Ishikawa (cell line): ENCODE results near the gene FLG.

Source experiments
- CEBPB ChIP-seq: IDR thresholded peaks from 2 replicates; pipeline ENCODE4 v1.6.1; 2012
- CREB1 ChIP-seq: IDR thresholded peaks from 2 replicates; pipeline ENCODE4 v1.6.1; 2012; ENCODE audit warnings: low read depth
- EGR1 ChIP-seq: IDR thresholded peaks from 2 replicates; pipeline ENCODE4 v1.6.1; 2012
- EP300 ChIP-seq: IDR thresholded peaks from 2 replicates; pipeline ENCODE4 v1.6.1; 2012; ENCODE audit warnings: borderline replicate concordance
- FOXM1 ChIP-seq: IDR thresholded peaks from 2 replicates; pipeline ENCODE4 v1.6.1; 2012; ENCODE audit warnings: low read depth, borderline replicate concordance
- MAX ChIP-seq: IDR thresholded peaks from 2 replicates; pipeline ENCODE4 v1.6.1; 2012
- NFIC ChIP-seq: IDR thresholded peaks from 2 replicates; pipeline ENCODE4 v1.6.1; 2012
- RAD21 ChIP-seq: IDR thresholded peaks from 2 replicates; pipeline ENCODE4 v1.6.1; 2012; ENCODE audit warnings: low read depth
- REST ChIP-seq: IDR thresholded peaks from 2 replicates; pipeline ENCODE4 v1.6.1; 2012; ENCODE audit warnings: low read depth, mild to moderate bottlenecking
- TAF1 ChIP-seq: IDR thresholded peaks from 2 replicates; pipeline ENCODE4 v1.6.1; 2012; ENCODE audit warnings: low read depth, mild to moderate bottlenecking
- TCF12 ChIP-seq: IDR thresholded peaks from 2 replicates; pipeline ENCODE4 v1.6.1; 2012; ENCODE audit warnings: low read depth
- TEAD4 ChIP-seq: IDR thresholded peaks from 2 replicates; pipeline ENCODE4 v1.6.1; 2012
- USF1 ChIP-seq: IDR thresholded peaks from 2 replicates; pipeline ENCODE4 v1.6.1; 2012
- YY1 ChIP-seq: IDR thresholded peaks from 2 replicates; pipeline ENCODE4 v1.6.1; 2012; ENCODE audit warnings: low read depth
- ZBTB7A ChIP-seq: IDR thresholded peaks from 2 replicates; pipeline ENCODE4 v1.6.1; 2012; ENCODE audit warnings: low read depth

The FLG gene

DNA sequence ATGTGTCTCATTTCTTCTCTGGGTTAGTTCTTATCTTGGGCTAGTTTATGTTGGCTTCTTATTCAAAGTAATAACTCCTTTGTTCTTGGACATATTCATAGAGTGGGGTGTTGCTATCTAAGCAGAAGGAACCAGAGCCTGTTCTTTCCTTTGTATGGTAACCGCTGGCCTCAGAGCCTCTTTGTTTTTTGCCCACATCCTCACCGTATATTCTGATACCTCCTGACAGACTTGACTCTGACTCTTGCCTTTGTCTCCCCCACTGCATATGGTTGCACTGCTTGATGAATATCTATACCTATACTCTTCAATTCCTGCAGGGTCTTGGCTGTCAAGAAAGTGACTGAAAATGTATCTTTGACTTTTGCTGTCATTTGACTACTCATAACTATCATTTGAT lies 24.6 kb upstream of the FLG start:
- no peak for TF ChIP-seq TEAD4
- TF ChIP-seq TCF12, result no peak
- no peak for TF ChIP-seq EGR1
- no peak for TF ChIP-seq TAF1
- no peak for TF ChIP-seq USF1
- no peak for TF ChIP-seq MAX

DNA sequence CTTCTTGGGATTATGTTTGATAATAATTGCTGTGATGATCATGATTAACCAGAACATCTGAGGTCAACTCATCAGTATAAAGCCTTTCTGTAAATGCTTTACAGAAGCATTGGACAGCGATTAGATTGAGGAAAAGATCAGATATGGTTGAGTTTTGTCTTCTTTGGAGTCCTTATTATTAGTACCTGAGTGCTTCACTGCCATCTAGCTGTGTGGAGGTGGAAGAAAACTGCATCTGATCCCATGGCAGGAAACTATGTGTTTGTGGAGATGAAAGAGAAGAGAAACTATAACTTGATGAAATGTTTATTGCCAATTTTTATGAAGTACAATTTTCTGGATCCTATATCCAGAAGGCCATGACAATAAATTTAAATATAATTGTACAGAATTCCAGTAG lies 23.4 kb upstream of the FLG start:
- TF ChIP-seq MAX (no peak), RAD21 (peak; percentile 25)

- TF ChIP-seq CREB1, result no peak
- peak; percentile 54 for TF ChIP-seq RAD21
These were observed 22.2 kb upstream of the FLG start for GRCh38 chr1:152347116-152347728.

- no peak for TF ChIP-seq TEAD4
- no peak for TF ChIP-seq MAX
These were observed 19.4 kb upstream of the FLG start for GRCh38 chr1:152344438-152344837.

- TF ChIP-seq ZBTB7A (no peak), MAX (no peak), EGR1 (no peak), EP300 (no peak), FOXM1 (no peak), TEAD4 (no peak), NFIC (no peak)
These were observed 18.0 kb upstream of the FLG start for GRCh38 chr1:152343006-152343405.

- TF ChIP-seq TAF1 (no peak), ZBTB7A (no peak), MAX (no peak), EP300 (no peak), CREB1 (no peak), RAD21 (no peak), YY1 (no peak), TCF12 (no peak), TEAD4 (no peak), USF1 (no peak), EGR1 (no peak)
These were observed 10.4 kb upstream of the FLG start for GRCh38 chr1:152335399-152335798.

- TF ChIP-seq ZBTB7A (no peak), YY1 (no peak), FOXM1 (no peak), EP300 (no peak), CEBPB (no peak), USF1 (no peak), TEAD4 (no peak), CREB1 (no peak)
These were observed 3.9 kb upstream of the FLG start for GRCh38 chr1:152328801-152329391.

- TF ChIP-seq USF1, result no peak
- no peak for TF ChIP-seq REST
- no peak for TF ChIP-seq TEAD4
- TF ChIP-seq FOXM1, result no peak
- TF ChIP-seq TCF12, result no peak
- no peak for TF ChIP-seq CEBPB
- TF ChIP-seq YY1, result no peak
- TF ChIP-seq ZBTB7A, result no peak
- TF ChIP-seq TAF1, result no peak
- no peak for TF ChIP-seq EGR1
- TF ChIP-seq EP300, result no peak
- no peak for TF ChIP-seq CREB1
- no peak for TF ChIP-seq NFIC
- no peak for TF ChIP-seq MAX
- no peak for TF ChIP-seq RAD21
These were observed 11.1 kb downstream of the FLG start for GRCh38 chr1:152313970-152314369.
